ENCODE data around the gene SCARB1.

Gene SCARB1

GRCh38 chr12:124754949-124755800, 108.5 kb downstream of the SCARB1 start:
- intact Hi-C loops (cut with DNase I), result loop anchor here (5.0 kb wide), 1 partner anchor 238 kb away; no protein-coding TSS in a partner anchor
- DNase-seq, result peak; percentile 75 to 98 (median 89)

- intact Hi-C loops (cut with DNase I), result no loop called here
- DNase-seq, result no peak
Measured at GRCh38 chr12:124754491-124754890, 109.2 kb downstream of the SCARB1 start.

GRCh38 chr12:124753993-124754392, 109.7 kb downstream of the SCARB1 start:
- intact Hi-C loops (cut with DNase I), result no loop called here

GRCh38 chr12:124753228-124753591, 110.5 kb downstream of the SCARB1 start:
- intact Hi-C loops (cut with DNase I), result no loop called here
- peak in 1 of 10 donors; percentile 82 for DNase-seq

More at GRCh38 chr12:124753993-124754392, 109.7 kb downstream of the SCARB1 start:
- no peak for DNase-seq

- intact Hi-C loops (cut with DNase I), result no loop called here
- no peak for DNase-seq
Measured at GRCh38 chr12:124752437-124753227, 111.0 kb downstream of the SCARB1 start.

- intact Hi-C loops (cut with DNase I), result no loop called here
- DNase-seq, result no peak
Measured at GRCh38 chr12:124751654-124752355, 111.9 kb downstream of the SCARB1 start.

- DNase-seq, result no peak
- intact Hi-C loops (cut with DNase I), result no loop called here
Measured at GRCh38 chr12:124750787-124751471, 112.7 kb downstream of the SCARB1 start.

GRCh38 chr12:124750149-124750656, 113.5 kb downstream of the SCARB1 start:
- DNase-seq, result no peak
- intact Hi-C loops (cut with DNase I), result no loop called here

GRCh38 chr12:124749725-124750124, 113.9 kb downstream of the SCARB1 start:
- intact Hi-C loops (cut with DNase I), result loop anchor here (5.0 kb wide), 1 partner anchor 87 kb away; no protein-coding TSS in a partner anchor
- no peak for DNase-seq

GRCh38 chr12:124747426-124748161, 116.1 kb downstream of the SCARB1 start:
- no peak for DNase-seq
- intact Hi-C loops (cut with DNase I), result loop anchor here (5.0 kb wide), 1 partner anchor 85 kb away; no protein-coding TSS in a partner anchor

- intact Hi-C loops (cut with DNase I), result loop anchor here (5.0 kb wide), 1 partner anchor 85 kb away; no protein-coding TSS in a partner anchor
Measured at GRCh38 chr12:124746649-124747425, 116.8 kb downstream of the SCARB1 start.

GRCh38 chr12:124745891-124746570, 117.6 kb downstream of the SCARB1 start:
- peak; percentile 91 to 99 (median 94) for DNase-seq
- intact Hi-C loops (cut with DNase I), result loop anchor here (5.0 kb wide), 1 partner anchor 84 kb away; no protein-coding TSS in a partner anchor

More at GRCh38 chr12:124746649-124747425, 116.8 kb downstream of the SCARB1 start:
- no peak for DNase-seq

GRCh38 chr12:124745465-124745890, 118.2 kb downstream of the SCARB1 start:
- intact Hi-C loops (cut with DNase I), result loop anchor here (5.0 kb wide), 1 partner anchor 83 kb away; no protein-coding TSS in a partner anchor
- DNase-seq, result no peak

GRCh38 chr12:124744659-124745464, 118.8 kb downstream of the SCARB1 start:
- intact Hi-C loops (cut with DNase I), result loop anchor here (5.0 kb wide), 1 partner anchor 83 kb away; no protein-coding TSS in a partner anchor
- DNase-seq, result no peak

- DNase-seq, result no peak
- intact Hi-C loops (cut with DNase I), result no loop called here
Measured at GRCh38 chr12:124744273-124744640, 119.4 kb downstream of the SCARB1 start.

- DNase-seq, result no peak
- intact Hi-C loops (cut with DNase I), result no loop called here
Measured at GRCh38 chr12:124743479-124744272, 120.0 kb downstream of the SCARB1 start.
